ENCODE measurements around the gene C1QTNF9B. TPM values are rescaled to one million over a fixed set of nuclear protein-coding genes. Genes with fewer than 3 reads are reported as not detected.

C1QTNF9B gene
- total and polyA plus RNA-seq, 2 of the 8 experiments (the other 6 are each of a cell fraction or from before 2014, with no cell fraction given) = 0.11 TPM; not detected in 1

DNA sequence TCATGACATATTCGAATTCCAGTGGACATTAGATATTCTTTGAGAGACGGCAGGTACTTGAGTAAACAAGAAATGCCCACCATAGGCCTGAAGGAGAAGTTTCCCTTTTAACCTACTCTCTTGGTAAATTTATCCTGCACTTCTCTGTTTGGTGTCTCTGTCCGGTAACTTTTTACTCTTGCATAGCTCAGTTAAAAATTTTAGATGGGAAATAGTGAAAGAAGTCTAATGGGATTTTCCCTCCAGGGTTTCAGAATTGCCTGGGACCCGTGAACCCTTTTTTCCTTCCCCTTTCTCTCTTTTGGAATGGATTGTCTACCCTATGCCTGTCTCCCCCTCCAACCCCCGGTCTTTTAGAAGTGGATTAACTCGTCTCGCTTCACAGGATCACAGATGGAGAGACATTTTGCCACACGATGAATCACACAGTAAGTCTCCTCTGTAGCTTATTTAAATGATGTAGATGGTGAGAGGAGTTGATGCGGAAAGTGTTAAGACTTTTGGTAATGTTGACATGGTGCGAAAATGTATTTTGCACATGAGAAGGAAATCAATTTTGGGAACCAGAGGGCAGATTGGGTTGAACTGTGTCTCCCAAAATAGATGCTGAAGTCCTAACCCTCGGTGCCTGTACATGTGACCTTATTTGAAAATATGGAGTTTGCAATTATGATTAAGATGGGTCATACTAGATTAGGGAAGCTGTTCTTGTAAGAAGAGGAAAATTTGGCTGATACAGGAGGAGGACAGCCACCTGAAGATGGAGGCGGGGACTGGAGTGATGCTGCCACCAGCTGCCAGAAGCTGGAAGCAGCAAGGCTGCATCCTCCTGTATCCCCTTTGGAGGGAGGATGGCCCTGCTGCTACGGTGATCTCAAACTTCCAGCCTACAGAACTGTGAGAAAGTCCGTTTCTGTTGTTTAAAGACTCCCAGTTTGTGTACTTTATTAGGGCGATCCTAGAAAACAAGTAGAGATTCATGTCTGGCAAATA, 7.4 kb downstream of the C1QTNF9B start:
- peak; percentile 50 for FAIRE-seq
- POLR2A ChIA-PET (ENCODE audit: partially characterized antibody) = interaction anchor here (1.5 kb wide), 1 partner anchor 14 kb away, joined by 3 read pairs; no protein-coding TSS in a partner anchor
- WGBS, 2 experiments (ENCODE audit: extremely low coverage in 1 of 2, insufficient coverage in 1 of 2, insufficient read length in 1 of 2, insufficient replicate concordance in 2 of 2, low coverage in 1 of 2, low lambda C conversion rate in 2 of 2, missing lambda C conversion rate in 1 of 2) = 50 to 100% methylated on average over 2 to 15 of the region's 15 CpGs

More for the DNA sequence above, 7.4 kb downstream of the C1QTNF9B start:
- no peak overlapping the region for H4K91ac ChIP-seq (replicated peaks; ENCODE audit: insufficient read length, low read length)
- peaks cover 0 to 3% (median 1%) of the 10 kb centered on the region in 4 experiments; a peak in 4 of 7 replicates for H3K4me1 ChIP-seq (replicated peaks in 1 of 4; ENCODE audit: control insufficient read depth in 3 of 4, insufficient read depth in 4 of 4, low read length in 3 of 4)
- no peak overlapping the region for H4K8ac ChIP-seq (ENCODE audit: extremely low read depth, insufficient read depth, low read length)
- no peaks in the 10 kb centered on the region for H4K20me1 ChIP-seq (replicated peaks in 1 of 2; ENCODE audit: control insufficient read depth in 1 of 2, insufficient read depth in 2 of 2, low read length in 2 of 2)
- H3K4me2 ChIP-seq (ENCODE audit: insufficient read depth in 1 of 2, low read depth in 2 of 2, low read length in 2 of 2) = peak overlapping the region; percentile 4 to 52
- H2BK20ac ChIP-seq (ENCODE audit: low read length) = no peak overlapping the region
- no peak for DNase-seq (ENCODE audit: low read depth in 1 of 2, low spot score in 2 of 2)
- 0 out of 2 replicates have a peak, but pooled peaks cover 1% of the 10 kb centered on the region for H3K23me2 ChIP-seq (ENCODE audit: low read depth, low read length)
- H4K5ac ChIP-seq (ENCODE audit: insufficient read length, low read depth, low read length) = no peak overlapping the region
- peaks cover 0 to 5% of the 10 kb centered on the region in 2 experiments; a peak in 2 of 4 replicates for H3K79me2 ChIP-seq (ENCODE audit: control insufficient read depth in 1 of 2, insufficient read depth in 2 of 2, low read length in 2 of 2)
- no peak overlapping the region for H2AK5ac ChIP-seq (ENCODE audit: low read depth, low read length)
- no peak overlapping the region for H2BK12ac ChIP-seq (ENCODE audit: low read depth, low read length)
- H3K23ac ChIP-seq (ENCODE audit: insufficient read length) = no peak overlapping the region
- TF ChIP-seq CEBPB (IDR thresholded peaks at IDR 0.05; ENCODE audit: low read depth, low read length) (no peak), EGR1 (IDR thresholded peaks at IDR 0.05; ENCODE audit: borderline replicate concordance, low read depth, low read length) (no peak), RAD21 (IDR thresholded peaks at IDR 0.05 in 1 of 2, conservative IDR thresholded peaks at IDR 0.05 in 1 of 2; ENCODE audit: low read depth in 2 of 2, low read length in 2 of 2) (peak; percentile 46 to 60), TBP (IDR thresholded peaks at IDR 0.05; ENCODE audit: low read depth, low read length) (no peak), GABPA (IDR thresholded peaks at IDR 0.05; ENCODE audit: borderline replicate concordance, insufficient read depth, low read length) (no peak), NRF1 (IDR thresholded peaks at IDR 0.05; ENCODE audit: low read depth, low read length) (no peak), YY1 (IDR thresholded peaks at IDR 0.05; ENCODE audit: low read depth, low read length) (peak; percentile 17; the same call in 1 of the 2 replicates)
- TF ChIP-seq, protein P1, sequence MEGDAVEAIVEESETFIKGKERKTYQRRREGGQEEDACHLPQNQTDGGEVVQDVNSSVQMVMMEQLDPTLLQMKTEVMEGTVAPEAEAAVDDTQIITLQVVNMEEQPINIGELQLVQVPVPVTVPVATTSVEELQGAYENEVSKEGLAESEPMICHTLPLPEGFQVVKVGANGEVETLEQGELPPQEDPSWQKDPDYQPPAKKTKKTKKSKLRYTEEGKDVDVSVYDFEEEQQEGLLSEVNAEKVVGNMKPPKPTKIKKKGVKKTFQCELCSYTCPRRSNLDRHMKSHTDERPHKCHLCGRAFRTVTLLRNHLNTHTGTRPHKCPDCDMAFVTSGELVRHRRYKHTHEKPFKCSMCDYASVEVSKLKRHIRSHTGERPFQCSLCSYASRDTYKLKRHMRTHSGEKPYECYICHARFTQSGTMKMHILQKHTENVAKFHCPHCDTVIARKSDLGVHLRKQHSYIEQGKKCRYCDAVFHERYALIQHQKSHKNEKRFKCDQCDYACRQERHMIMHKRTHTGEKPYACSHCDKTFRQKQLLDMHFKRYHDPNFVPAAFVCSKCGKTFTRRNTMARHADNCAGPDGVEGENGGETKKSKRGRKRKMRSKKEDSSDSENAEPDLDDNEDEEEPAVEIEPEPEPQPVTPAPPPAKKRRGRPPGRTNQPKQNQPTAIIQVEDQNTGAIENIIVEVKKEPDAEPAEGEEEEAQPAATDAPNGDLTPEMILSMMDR (IDR thresholded peaks at IDR 0.05; ENCODE audit: control extremely low read depth in 1 of 3, insufficient read depth in 1 of 3, low read depth in 1 of 3, low read length in 3 of 3) = peak; percentile 11 to 55 (median 41)
- CTCF ChIA-PET (ENCODE audit: partially characterized antibody) = interaction anchor here (0.6 to 3.2 kb wide), 34 partner anchors 8 to 677 kb away, joined by 3 to 19 read pairs (median 3); no protein-coding TSS in a partner anchor
- peak overlapping the region in 3 of 4 experiments; percentile 82 to 92 (median 90); a peak in 6 of 8 replicates for H3K4me3 ChIP-seq (ENCODE audit: extremely low read depth in 1 of 4, insufficient read depth in 2 of 4, low read depth in 3 of 4, low read length in 4 of 4)
- H3K4ac ChIP-seq (replicated peaks; ENCODE audit: insufficient read length, low read depth, low read length) = no peak overlapping the region
- peaks cover 0 to 4% (median 3%) of the 10 kb centered on the region in 4 experiments; a peak in 3 of 8 replicates for H3K36me3 ChIP-seq (ENCODE audit: control insufficient read depth in 2 of 4, insufficient read depth in 4 of 4, low read length in 3 of 4)
- H3K9me3 ChIP-seq (ENCODE audit: insufficient read depth in 2 of 2, low read depth in 1 of 2, low read length in 1 of 2) = no peaks in the 10 kb centered on the region
- H3K56ac ChIP-seq (replicated peaks; ENCODE audit: insufficient read length, low read depth, low read length) = no peak overlapping the region
- no peak overlapping the region for H3K9ac ChIP-seq (replicated peaks in 1 of 4; ENCODE audit: extremely low read depth in 1 of 4, low read depth in 3 of 4, low read length in 3 of 4)
- H2BK5ac ChIP-seq (ENCODE audit: low read depth, low read length) = no peak overlapping the region
- no peak overlapping the region for H3K27ac ChIP-seq (ENCODE audit: low read depth, low read length)
- no peaks in the 10 kb centered on the region for H3K27me3 ChIP-seq (replicated peaks in 1 of 4; ENCODE audit: control insufficient read depth in 3 of 4, extremely low read depth in 1 of 4, insufficient read depth in 3 of 4, low read length in 3 of 4)
- H3K14ac ChIP-seq (ENCODE audit: insufficient read length) = no peak overlapping the region
- no peak overlapping the region for H2BK15ac ChIP-seq (ENCODE audit: low read length)
- H3K18ac ChIP-seq (ENCODE audit: extremely low read depth, low read length) = no peak overlapping the region
- 0 out of 2 replicates have a peak overlapping the region, but pooled peaks have one; percentile 88 for H2AFZ ChIP-seq (ENCODE audit: low read length)
- H2BK120ac ChIP-seq (replicated peaks; ENCODE audit: low read depth, low read length) = no peak overlapping the region
- no peaks in the 10 kb centered on the region for H3K79me1 ChIP-seq (ENCODE audit: low read depth, low read length)
